HG02610 (cell line): Measurements from ENCODE around the gene LUZP2.
A peak's percentile ranks its signal among the peaks of the same experiment; 100 is the strongest.

Experiments used
- ATAC-seq: cut with Tn5 transposase; IDR thresholded peaks from one replicate; pipeline ENCODE4 v1.9.1; 2021; ENCODE audit warnings: mild to moderate bottlenecking, moderate library complexity; ENCODE audit not compliant: unreplicated experiment

Gene LUZP2

DNA sequence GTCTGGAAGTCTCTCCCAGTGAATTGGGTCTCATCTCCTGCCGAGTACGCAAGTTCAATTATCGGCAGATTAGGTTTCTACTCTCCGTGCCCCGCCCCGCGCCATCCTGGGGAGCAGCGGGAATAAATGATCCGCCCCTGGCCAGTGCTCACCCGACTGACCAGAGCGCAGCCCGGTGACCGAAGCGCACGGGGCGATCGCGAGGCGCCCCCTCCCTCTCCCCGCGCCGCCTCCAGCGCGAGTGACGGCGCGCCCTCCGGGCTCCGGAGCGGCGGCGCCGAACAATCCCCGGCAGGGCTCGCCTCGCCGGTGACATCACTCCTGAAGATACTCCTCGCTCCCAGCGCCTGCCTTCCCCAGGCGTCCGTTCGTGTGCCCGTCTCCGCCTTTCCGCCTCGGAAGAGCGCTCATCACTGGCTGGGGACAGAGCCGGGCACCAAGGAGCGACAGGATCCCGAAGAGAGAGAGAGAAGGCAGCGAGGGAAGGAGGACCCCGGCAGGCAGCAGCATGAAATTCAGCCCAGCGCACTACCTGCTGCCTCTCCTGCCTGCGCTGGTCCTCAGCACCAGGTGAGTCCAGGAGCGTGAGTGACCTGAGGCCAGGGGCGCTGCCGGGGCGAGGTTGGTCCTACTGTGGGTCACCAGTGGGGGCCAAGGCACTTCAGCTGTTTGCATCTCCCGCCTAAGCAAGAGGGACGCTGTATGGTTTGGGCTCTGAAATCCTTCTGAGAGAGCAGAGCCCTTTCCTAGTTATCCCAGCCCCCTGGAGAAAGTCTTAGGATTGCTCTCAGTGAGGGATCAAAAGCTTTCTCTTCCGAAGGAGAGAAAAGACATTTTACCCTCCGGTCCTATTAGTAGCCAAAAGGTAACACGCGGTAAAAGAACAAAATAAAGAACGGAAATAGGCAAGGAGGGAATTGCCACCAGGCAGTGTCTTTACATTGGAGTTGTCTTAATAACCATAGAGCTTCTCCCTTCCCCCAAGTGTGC lies at the start of gene LUZP2:
Gene LUZP2, plus strand, starts transcription at position 318 of the 990 bp plus-strand sequence.
- ATAC-seq = no peak

GRCh38 chr11:24453129-24453718 lies 43.6 kb upstream of the LUZP2 start:
- no peak for ATAC-seq

- ATAC-seq = no peak
Measured at GRCh38 chr11:24457985-24458384, 38.9 kb upstream of the LUZP2 start.

DNA sequence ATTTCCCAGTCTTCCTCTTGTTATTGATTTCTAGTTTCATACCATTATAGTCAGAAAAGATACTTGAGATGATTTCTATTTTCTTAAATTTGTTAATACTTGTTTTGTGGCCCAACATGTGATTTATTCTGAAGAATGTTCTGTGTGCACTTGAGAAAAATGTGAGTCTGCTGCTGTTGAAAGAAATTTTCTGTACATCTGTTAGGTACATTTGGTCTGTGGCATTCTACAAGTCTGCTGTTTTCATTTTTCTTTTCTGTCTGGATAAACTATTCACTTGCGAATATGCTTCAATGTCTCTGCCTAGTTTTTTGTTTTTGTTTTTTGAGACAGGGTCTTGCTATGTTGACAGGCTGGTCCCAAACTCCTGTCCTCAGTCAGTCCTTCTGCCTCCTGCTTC lies 26.4 kb upstream of the LUZP2 start:
- ATAC-seq = no peak

DNA sequence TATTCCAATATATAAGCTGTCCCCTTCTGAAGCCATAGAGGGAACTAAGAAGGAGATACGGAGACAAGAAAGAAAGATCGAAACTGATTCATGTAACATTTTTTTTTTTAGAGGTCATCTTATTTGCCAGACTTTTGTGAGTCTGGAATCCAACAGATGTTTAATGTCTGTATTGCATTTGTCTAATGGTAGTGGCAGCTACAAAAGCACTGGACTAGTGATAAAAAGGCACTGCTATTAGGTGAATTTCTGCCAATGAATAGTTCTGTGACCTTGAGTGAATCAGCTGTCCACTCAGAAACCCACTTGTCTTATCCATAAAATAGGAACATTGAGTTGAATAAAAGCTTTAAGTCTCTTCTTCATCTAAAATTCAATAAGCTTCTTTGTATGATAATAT lies 25.8 kb upstream of the LUZP2 start:
- no peak for ATAC-seq

- no peak for ATAC-seq
Measured at GRCh38 chr11:24478718-24479117, 18.1 kb upstream of the LUZP2 start.

- no peak for ATAC-seq
Measured at GRCh38 chr11:24489477-24489876, 7.4 kb upstream of the LUZP2 start.

DNA sequence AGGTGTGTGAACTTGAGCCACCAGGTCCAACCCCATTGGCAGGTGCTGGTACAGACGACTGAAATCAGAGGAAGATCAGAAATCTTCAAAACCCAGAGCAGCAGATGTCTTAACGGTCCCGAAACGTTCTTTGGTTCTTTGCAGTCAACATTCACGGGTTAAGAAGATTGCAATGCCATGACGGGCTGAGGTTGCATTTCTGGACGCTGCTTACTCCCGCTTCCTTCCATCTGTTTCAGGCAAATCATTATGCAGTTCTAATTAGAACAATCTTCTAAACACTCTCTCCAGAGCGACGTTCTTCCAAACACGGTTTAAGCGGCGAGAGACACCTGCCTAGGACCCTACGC lies 492 bp upstream of the LUZP2 start:
- no peak for ATAC-seq

DNA sequence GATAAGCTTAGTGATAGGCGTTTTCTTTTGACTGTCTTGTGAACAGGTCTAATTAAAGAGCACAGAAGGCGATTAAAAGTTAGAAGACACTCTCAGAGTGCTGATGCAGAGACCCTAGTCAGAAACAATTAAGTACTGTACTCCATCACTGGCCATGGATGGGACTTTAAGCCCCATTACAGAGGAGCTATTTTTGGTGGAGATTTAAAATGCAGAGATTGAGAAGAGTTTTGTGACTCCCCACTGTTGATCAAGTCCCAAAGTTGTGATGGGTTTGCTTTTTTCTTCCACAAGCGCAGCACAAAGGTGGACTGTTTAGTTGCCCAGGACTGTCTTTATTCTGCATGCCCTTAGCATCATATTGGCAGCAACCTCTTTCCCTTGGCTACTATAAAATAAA lies 978 bp downstream of the LUZP2 start:
- no peak for ATAC-seq

- ATAC-seq = no peak
Measured at GRCh38 chr11:24502425-24502824, 5.6 kb downstream of the LUZP2 start.

- ATAC-seq = peak; percentile 78
Measured at GRCh38 chr11:24509114-24509513, 12.3 kb downstream of the LUZP2 start.

DNA sequence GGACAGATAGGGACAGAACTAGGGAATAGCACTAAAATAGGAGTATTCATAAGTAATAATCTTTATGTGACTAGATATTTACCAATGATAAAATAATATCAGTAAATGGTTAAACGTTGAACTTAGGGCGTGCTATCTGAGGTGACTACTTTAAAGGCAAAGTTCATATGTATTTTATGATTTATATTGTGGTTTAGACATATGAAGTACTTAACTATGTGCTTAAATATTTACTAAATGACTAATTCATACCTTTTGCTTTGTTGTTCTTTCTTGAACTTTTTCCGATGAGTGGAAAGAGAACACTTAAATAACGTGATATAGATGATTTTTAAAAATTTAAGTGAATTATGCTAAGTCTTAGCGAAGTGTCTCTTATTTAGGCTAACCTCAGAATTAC lies 14.7 kb downstream of the LUZP2 start:
- no peak for ATAC-seq

DNA sequence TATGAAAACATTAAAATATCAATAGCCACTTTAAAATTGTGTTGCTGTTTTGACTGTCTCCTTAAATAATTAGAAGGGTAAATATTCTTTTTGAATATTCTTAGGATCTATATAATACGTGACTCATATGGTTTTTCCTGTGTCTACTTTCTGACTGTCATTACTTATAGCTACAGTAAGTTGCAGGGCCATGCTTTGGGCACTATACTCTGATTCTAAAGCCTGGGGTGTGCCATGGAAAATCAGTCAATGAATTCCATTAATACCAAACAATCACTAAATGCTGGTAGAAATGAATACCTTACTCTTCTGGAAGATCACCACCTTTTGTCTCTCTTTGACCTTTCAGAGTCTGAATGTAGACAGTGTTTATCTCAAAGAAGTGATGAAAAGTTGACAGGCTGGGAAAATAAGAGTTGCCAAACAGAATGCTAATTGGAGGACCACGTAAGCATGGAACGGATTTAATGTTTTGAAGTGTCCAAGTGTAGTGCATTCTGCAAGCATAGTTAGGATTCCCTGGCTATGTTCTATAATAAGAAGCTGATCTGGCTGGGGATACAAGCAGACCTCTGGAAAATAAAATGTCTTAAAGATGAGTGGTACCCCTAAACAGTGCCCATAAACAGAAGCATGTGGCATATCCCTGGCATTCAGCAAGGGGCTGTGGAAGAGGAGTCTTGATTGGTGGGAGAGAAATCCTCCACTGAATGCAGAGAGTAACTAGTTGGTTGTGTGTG lies 16.8 kb downstream of the LUZP2 start:
- no peak for ATAC-seq

DNA sequence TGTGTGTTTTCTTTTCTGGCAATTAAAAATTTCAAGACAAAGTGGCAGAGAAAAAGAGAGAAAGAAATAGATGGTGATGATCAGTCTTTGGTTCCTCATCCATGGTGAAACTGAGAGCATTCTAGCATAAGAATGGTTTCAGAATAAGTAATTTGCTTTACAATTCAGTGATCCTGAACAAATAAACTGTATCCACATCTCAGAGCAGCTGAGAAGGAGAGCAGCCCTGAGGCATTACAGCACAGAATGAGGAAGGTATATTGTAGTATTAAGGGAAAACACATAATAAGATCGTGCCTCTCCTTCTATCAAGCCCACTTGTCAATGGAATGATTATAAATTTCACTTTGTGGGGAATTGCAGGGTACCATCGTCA lies 17.4 kb downstream of the LUZP2 start:
- peak; percentile 94 for ATAC-seq

GRCh38 chr11:24515632-24516031 lies 18.8 kb downstream of the LUZP2 start:
- no peak for ATAC-seq

DNA sequence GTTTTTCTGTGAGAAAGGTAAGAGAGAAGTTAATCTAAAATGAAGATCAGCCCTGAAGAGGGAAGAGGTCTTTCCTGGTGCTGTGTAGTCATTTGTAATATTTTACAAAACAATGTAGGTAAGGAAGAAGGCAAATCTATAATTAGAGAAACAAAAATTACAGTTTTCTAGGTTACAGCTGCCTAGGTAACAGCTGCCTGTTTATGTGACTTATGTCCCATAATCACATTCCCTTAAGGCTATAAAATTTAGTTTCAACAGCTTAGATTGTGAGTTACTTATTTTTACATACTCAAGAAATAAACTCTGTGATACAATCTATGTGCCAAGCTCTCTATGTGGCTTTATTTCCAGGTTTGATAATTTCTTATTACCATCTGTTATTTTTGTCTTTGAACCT lies 19.8 kb downstream of the LUZP2 start:
- ATAC-seq = no peak

DNA sequence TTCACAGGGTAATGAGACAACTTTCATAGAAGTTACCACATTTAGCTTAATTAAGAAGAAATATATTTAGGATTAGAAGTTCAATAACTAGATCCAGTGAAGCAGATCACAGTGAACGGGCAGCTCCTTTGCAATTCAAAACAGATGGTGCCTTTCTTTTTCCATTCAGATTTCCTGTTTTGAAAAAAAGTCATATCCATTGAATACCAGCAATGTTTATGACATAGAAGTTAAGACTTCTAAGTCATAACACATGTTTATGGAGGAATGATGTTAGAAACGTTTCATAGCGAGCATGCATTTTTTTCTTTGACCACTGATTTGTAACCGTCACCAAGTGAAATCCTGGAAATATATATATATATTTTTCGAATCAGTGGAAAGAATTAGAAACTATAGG lies 24.7 kb downstream of the LUZP2 start:
- ATAC-seq = no peak

GRCh38 chr11:24524156-24524555 lies 27.3 kb downstream of the LUZP2 start:
- no peak for ATAC-seq

- no peak for ATAC-seq
Measured at GRCh38 chr11:24531528-24531927, 34.7 kb downstream of the LUZP2 start.

DNA sequence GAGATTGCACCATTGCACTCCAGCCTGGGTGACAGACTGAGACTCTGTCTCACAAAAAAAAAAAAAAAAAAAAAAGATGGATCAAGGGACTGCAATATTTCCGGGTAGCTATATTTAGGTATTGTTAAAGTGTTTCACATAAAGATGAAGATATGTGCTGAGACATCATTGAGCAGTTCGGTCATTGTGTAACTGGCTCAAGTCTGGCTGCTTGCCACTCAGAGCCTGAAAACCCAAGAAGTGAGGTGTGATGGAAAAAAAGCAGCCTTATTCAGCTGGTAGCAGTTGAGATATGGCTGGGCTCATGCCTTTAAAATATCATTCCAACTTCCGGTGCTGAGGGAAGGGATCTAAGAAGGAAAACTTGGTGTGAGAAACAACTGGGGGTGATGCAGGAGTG lies 46.9 kb downstream of the LUZP2 start:
- ATAC-seq = no peak

GRCh38 chr11:24556693-24557092 lies 59.8 kb downstream of the LUZP2 start:
- no peak for ATAC-seq

- ATAC-seq = no peak
Measured at GRCh38 chr11:24559315-24559714, 62.5 kb downstream of the LUZP2 start.
